CD1c-positive myeloid dendritic cell (primary cell): ENCODE data around the gene PDZRN4.
"Not testable (repeated sequence)": the region's sequence is repeated elsewhere in the genome, so short reads cannot be mapped to it uniquely, and the experiment has no call there.

ENCODE experiments used
- DNase-seq: peaks from one replicate; pipeline ENCODE4 v3.0.0-alpha.2; 2016; ENCODE audit errors: extremely low spot score

The PDZRN4 gene

DNA sequence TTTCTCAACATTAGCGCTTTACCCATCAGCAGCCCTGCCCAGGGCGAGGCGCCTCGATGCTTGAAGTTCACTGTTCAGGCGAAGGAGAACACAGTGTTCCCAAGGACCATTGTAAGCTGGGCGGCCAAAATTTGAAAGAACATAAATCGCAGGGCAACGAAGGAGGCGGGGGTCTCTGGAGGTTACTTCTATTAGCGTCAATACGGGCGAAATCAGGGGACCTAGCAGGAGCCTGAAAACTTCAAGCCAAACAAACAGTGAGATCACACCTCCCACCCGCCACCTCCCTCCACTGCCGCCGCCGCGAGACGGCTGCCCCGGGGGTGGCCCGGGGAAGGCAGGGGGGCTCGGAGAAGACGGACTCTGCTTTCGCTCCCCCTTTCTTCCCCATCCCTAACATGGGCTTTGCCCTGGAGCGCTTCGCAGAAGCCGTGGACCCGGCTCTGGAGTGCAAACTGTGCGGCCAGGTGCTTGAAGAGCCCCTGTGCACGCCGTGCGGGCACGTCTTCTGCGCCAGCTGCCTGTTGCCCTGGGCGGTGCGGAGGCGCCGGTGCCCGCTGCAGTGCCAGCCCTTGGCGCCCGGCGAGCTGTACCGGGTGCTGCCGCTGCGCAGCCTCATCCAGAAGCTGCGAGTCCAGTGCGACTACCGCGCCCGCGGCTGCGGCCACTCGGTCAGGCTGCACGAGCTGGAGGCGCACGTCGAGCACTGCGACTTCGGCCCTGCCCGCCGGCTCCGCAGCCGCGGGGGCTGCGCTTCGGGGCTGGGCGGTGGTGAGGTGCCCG lies at the start of gene PDZRN4:
PDZRN4 (plus strand) TSS at position 263 of the 783 bp plus-strand sequence.
- no peak for DNase-seq

DNA sequence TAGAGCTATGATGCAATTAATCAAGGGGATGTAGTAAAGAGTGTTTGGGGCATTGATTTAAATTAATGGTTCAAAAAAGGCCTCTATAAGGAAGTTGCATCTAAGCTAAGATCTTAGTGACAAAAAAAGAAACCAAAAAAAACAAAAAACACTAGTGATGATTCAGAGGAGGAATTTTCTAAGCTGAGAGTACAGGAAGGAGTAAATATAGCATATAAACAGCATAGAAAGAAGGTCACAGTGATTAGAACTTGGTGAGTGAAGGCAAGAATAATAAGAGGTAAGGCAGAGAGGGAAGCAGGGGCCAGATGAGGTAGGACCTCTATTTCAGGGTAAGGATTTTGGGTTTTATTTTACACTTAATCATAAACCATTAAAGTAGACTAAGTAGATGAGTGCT lies 48.0 kb upstream of the PDZRN4 start:
- DNase-seq: no peak

DNA sequence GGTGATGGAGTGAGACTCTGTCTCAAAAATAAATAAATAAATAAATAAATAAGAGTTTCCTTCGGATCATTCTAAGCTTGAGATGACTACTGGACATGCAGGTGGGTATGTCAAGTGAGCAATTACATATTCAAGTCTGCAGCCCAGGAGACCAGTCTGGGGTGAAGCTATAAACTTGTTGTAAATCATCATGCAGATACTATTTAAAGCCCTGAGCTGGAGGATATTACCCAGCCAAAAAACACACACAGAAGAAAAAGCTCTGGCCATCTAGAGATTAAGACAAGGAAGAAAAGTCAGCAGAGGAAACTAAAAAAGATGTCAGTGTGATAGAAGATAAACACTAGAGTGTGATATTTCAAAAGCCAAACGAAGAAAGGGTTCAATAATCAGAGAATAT lies 47.0 kb upstream of the PDZRN4 start:
- DNase-seq: no peak

DNA sequence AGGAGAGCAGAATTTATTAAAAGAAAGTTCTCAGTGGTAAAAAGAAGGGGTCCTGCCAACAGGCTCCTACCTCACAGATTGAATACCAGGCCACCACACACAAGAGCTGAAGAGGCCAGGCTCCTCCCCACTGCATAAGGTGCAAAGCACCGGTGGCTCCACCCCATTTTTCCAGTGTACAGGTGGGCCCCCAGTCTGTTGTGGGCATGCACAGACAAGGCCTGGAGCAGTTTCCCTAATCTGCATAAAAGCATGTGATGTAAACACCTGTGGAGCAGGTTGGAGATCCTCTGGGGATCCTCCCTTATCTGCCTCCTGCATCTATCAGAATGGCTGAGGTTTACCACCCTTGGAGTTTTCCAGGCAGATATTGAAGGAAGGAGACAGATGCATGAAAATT lies 45.7 kb upstream of the PDZRN4 start:
- DNase-seq: no peak

DNA sequence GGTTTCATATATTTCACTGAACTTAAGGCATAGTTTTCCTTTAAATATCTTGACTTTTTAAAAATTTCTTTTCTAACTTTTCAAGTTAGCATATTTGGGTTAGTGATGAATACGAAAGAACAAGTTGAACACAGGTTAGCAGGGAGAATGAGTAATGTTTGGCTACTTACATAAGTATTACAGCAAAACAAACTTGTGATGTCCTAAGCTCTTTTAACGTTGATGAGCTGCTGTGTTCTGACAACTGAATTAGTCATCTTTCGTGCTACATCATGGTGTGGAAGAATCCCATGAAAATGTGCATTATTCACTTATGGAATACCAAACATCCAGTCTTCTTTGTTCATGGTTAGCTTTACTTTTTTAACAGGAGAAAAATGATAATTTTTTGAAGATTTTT lies 36.3 kb upstream of the PDZRN4 start:
- no peak for DNase-seq

DNA sequence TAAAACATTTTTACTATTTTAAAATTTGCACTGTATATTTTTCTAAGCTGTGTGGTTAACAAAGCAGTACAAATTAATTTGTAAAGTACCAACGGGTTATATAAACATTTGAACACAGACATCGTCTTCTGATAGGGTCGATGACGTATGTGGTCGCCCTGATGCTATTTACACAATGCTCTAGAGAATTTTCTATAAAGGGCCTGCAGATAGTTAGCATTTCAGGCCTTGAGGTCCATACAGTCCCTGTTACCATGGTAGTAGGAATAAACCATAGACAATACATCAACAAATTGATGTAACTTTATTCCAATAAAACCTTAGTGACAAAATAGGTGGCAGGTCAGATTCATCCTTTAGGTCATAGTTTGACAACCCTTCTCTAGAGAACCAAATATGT lies 25.7 kb upstream of the PDZRN4 start:
- DNase-seq: no peak

DNA sequence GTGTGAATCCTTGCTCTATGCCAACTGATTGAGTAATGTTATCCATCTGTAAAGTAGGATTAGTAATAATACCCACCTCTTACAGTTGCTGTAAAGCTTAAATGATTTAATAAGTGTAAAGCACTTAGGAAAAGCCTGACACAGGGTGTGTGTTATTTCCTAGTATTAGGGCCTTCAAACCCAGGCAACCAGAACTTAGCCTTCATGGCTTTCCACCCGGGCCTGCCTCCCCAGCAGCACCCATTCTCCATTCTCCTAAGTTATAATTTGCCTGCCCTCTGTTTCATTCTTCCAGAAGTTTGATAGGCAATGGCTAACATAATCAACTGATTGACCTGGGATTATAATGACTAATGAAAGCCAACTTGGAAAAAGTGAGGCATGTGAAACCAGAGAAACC lies 20.4 kb upstream of the PDZRN4 start:
- DNase-seq: no peak

DNA sequence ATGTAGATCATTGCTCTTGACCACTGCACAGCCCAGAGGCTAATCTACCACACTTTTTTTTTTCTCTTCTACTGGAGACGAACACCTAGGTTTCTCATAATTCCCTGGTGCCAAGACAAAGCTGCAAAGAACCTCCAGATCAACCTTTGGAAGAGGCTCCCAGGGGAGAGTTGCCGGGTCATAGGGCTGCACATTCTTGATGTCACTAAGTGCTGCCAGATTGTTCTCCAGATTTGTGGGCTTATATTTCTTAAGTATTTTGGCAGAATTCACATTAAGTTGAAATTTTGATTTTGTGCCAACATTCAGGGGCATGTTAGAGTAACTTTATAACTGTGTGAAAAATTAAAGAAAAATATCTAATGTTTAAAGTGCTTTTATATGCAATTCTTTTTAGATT lies 13.5 kb upstream of the PDZRN4 start:
- no peak for DNase-seq

DNA sequence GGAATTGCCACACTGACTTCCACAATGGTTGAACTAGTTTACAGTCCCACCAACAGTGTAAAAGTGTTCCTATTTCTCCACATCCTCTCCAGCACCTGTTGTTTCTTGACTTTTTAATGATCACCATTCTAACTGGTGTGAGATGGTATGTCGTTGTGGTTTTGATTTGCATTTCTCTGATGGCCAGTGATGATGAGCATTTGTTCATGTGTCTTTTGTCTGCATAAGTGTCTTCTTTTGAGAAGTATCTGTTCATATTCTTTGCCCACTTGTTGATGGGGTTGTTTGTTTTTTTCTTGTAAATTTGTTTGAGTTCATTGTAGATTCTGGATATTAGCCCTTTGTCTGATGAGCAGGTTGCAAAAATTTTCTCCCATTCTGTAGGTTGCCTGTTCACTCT lies 8.6 kb upstream of the PDZRN4 start:
- not testable (repeated sequence) for DNase-seq

DNA sequence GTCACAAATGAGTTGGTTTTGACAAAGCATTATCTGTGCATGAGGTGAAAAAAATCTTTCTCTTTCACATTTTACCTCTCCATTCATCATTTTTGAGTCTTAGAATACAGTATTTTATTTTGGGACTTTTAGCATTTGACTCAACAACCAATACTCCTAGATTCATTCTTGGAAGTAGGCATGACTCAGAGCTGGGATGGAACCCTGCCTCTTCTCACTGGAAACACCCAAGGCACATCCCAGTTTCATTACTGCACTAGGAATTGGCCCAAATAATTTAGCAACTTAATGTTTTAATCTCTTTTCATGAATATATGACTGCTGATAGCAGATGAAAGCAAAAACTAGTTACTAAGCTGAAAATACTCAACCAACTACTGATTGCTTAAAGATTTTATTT lies 3.3 kb upstream of the PDZRN4 start:
- DNase-seq: no peak

DNA sequence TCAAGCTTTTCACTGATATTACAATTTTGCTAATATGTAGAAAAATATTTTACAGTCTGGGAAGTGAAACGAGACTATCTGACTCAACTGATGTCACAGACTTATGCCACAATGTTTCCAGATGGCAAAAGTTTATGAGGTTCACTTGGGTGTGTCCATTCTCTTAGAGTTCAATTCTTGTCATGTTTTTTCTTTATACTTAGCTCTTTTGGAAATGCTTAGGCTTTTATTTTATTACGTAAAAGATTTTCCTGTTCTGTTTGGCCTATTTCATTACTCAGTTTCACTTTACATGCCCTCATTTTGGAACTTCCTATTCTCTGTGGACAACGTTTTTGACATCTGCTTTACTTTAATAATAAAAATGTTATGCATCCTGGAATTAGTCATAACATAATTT lies 2.1 kb upstream of the PDZRN4 start:
- DNase-seq: peak; percentile 13

DNA sequence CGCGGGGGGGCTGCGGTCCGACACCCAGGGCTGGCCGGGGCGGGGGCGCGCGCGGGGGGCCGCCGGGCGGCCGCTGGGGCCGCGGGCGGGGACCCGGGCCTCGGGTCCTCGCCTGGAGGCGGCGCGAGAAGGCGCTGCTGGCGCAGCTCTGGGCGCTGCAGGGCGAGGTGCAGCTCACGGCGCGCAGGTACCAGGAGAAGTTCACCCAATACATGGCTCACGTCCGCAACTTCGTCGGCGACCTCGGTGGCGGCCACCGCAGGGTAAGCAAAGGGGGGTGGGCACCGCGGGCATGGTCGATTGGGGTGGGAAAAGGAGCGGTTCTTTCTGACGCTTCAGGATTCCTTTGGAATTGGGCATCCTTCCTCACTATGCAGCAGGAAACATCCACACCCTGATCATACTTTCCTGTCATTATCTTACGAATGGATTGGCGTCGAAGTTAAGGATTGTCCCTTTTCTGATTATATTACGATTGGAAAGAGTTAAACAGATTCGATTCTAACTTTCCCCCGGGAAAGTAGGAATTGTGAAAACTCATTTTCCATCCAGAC lies 798 bp downstream of the PDZRN4 start:
- no peak for DNase-seq

DNA sequence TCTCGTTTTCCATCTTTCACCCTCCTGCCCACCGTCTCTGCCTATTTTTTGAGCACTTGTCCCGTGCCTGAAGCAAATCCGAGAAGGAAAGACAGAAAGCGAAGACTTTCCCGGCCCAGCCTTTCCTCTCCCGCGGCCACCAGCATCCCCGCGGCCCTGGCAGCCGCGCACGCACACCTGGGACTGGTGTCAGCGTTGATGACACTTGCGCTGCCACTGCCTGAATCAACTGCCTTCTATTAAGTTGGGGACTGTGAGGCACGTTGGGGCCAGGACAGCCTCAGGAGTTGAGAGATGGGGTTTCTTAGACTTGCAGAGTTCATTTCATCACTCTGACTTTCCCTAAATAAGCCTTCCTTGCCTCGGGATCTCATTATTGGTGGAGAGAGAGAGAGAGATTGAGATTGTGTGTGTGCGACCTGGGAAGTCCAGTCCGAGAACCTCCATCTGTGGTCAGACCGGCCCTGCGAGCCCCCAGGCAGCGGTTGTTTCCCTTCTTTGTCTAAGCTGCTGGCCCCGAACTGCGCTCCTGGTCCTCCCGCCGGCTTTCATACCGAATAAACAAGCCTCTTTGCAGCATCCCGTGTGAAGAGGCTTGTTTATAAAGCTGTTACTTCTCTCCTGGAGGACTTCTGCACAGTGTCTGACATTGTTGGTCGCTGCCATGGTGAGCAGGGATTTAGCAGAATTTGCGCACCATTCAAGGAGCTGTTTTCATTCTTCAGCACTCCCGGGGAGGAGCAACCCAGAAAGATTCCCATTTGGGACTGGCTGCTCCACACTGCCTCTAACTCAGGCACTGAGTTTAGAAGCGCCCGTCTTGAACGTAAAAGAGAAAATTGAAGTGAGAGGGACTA lies 1.5 kb downstream of the PDZRN4 start:
- DNase-seq: no peak

DNA sequence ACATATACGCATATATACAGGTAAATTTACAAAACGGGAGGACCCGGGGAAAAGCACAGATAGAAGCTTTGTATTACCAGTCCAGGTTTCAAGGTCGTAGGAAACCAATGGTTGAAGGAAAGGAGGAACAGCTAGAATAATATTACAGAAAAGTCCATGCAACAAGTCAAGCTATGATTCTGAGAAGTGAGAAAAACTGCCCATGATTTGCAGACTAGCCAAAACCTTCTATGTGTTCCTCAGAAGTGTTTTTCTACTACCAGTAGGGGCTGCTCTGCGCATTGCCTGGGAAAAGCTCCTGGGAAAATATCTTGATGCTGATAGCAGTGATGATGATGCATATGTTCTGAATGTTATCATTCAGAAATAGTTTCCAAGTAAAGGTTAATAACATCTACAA lies 2.2 kb downstream of the PDZRN4 start:
- DNase-seq: no peak

DNA sequence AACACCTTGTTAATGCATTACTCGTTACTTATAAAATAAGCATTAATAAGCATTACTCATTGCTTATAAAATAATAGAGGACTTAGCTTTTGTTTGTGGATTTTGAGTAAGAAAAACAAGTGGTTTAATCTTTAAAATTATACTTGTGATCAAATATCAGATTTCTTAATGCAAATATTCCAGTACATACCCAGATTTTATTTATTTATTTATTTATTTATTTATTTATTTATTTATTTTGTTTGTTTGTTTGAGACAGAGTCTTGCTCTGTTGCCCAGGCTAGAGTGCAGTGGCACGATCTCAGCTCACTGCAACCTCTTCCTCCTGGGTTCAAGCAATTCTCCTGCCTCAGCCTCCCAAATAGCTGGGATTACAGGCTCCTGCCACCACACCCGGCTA lies 3.4 kb downstream of the PDZRN4 start:
- DNase-seq: not testable (repeated sequence)

DNA sequence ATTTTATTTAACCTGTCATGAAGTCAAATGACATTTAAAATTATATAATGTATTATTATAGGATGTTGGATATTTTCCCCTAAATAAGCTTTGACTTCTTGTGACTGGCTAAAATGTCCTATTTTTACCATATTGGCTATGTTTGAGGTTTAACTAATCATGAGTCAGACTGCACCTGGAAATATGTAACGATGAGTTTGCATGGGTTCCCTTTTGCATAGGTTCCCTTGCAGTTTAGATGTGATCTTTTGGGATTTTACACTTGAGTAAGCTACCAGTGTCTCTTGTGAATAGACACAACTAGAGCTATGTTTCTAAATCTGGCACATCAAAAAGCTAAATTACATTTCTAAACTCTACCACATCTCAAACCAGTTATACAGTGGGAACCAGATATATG lies 5.2 kb downstream of the PDZRN4 start:
- no peak for DNase-seq

DNA sequence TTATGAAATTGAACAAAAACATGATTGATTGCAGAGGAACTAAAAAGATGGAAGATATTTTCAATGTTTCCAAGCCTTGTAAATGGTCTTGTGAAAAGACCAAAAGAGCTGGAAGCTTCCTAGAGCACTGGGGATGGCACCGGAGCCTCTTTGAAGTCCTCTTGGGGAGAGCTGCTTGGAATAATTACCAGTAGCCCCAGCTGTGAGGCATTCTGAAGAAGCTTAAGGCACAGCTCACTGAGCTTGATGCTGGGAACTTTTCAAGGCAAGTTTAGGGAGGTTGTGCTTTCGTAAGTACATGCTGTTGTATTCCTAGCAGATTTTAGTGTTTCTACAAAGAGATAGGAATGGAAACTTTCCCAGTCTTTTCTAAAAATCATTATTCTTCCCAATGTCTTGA lies 13.9 kb downstream of the PDZRN4 start:
- DNase-seq: no peak

DNA sequence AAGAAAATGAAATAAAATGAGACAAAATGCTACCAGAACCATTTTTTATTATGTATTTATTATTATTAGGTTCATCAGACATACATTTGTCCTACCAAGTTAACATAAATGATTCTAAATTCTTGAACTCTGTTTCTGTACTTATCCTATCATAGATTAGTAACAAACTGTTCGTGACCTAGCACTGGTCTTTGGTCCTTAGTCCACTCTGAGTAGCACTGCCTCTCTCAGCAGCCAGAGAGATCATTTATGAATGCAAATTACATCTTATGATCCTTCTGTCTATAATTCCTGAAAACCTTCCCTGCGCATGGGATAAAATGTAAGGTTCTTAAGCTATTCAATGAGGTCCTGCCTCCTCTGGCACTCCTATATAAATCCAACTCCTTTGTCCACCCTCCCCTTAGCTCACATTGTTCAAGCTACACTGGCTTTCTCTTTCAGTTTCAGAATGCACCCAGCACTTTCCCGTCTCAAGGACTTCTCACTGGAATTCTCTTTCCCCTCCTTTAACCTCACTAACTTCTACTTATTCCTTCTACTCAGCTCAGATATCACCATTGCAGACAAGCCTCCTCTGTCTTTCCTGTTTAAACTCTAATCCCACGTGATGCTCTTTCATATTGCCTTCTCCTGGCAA lies 17.1 kb downstream of the PDZRN4 start:
- DNase-seq: no peak

DNA sequence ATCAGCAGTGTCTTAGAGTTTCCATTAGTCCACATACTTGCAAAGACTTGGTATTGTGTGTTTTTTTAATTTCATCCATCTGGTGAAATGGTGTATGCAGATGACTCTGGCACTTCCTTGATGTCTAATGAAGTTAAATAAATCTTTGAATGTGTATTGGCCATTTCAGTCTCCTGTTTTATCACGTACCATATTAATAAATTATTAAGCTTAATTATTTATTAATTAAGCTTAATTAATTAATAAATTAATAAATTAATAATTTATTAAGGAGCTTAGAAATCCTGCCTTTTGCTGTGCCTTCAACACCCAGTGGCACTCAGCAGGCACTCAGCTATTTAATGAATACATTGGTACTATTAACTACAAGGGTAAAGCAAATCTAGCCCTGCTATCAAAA lies 18.2 kb downstream of the PDZRN4 start:
- DNase-seq: no peak

DNA sequence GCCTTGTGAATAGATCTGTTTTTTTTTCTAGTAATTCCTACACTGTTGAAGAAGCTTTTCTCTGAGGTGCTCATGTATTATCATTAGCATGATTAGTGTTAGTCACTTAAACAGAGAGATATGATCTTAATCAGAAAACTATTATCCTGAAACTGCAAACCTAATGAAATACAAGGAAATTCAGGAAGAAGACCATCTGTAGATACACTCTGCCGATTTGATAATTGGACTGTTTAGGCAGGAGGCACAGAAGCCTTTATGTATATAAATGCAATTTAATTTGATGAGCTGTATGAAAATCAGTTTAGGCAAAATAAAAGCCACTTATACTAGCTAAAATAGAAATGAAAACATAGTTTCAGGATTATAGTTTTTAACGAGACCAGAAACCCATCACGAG lies 23.3 kb downstream of the PDZRN4 start:
- no peak for DNase-seq

DNA sequence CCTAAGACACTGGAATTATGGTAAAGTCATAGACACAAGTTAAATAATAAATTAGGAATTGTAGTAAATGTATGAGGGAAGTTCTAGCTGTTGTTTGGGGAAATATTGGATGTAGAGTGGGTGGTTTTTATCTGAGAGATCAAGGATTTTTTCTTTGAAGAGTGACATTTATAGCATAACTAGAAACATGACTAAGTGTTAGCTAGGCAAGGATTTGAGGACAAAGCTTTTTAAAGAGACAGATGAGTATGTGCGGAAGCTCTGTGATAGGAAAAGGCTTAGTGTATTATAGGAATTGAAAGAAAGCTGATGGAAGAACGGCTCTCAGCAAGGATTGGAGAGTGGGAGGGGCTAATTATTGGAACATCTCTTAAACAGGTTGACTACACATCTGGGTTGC lies 24.5 kb downstream of the PDZRN4 start:
- no peak for DNase-seq

DNA sequence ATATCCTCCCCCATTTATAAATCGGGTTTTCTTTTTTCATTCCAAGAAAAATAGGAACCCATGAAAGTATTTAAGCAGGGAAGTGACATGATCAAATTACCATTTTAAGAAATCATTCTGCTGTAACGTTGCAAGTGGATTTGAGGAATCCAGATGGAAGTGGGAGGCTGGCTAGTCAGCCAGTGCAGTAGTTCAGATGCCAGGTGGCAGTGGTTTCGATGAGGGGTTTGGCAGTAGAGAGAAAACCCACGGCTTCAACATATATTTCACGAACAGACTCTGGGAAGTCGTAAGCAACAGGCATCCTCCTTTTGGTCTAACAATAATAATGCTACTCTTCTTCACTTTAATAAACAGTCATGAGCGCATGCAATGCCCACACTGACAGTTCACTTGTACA lies 25.0 kb downstream of the PDZRN4 start:
- no peak for DNase-seq
